Right lung (tissue), 5 donors: Measurements from ENCODE around the gene ODF2L. TPM values are rescaled to one million over a fixed set of nuclear protein-coding genes. Genes with fewer than 3 reads are reported as not detected.
A peak's percentile ranks its signal among the peaks of the same experiment; 100 is the strongest.
"Not testable (repeated sequence)": the region's sequence is repeated elsewhere in the genome, so short reads cannot be mapped to it uniquely, and the experiment has no call there.

ENCODE experiments used
- DNase-seq, 2 donors: peaks; one replicate each; pipeline ENCODE4 v3.0.0-alpha.2; 2013
- polyA plus RNA-seq, 5 donors: library from polyadenylated mRNA; unstranded; fragments of 120-200 nt; gene quantifications; one replicate each; pipeline versions ENCODE4 v1.2.1 to v1.2.3, GENCODE V29; 2013; ENCODE audit warnings: inconsistent platforms in 1 of 5, low replicate concordance in 1 of 5; ENCODE audit not compliant: insufficient read length in 5 of 5, insufficient read depth in 1 of 5

ODF2L gene
- polyA plus RNA-seq, 5 donors: 80.4 to 153 (median 130) TPM

DNA sequence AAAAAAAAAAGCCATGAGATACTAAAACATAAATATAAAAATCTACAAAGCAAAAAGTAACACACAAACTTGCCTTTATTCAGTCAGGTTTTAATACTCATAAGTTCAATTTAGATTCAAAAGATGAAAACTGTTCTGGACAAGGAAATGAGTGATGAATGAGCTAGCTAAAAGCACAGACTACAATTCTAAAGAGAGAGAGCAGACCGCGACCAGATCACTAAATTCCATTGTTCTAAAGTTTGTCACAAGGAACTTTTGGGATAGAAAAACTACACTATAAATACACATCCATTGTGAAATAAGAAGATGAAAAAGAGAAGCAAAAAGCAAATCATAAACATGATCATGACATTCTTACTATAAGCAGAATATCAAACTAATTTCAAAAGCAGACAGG lies 1.7 kb downstream of the ODF2L start:
- no peak for DNase-seq

DNA sequence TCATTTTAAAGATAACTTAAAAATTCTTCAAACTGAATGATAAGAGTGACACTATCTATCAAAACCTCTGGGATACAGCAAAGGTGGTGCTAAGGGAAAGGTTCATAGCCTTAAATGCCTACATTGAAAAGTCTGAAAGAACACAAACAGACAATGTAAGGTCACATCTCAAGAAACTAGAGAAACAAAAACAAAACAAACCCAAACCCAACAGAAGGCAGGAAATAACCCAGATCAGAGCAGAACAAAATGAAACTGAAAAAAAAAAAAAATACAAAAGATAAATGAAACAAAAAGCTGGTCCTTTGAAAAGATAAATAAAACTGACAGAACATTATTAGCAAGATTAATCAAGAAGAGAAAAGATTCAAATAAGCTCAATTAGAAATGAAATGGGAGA lies 6.8 kb downstream of the ODF2L start:
- no peak for DNase-seq

DNA sequence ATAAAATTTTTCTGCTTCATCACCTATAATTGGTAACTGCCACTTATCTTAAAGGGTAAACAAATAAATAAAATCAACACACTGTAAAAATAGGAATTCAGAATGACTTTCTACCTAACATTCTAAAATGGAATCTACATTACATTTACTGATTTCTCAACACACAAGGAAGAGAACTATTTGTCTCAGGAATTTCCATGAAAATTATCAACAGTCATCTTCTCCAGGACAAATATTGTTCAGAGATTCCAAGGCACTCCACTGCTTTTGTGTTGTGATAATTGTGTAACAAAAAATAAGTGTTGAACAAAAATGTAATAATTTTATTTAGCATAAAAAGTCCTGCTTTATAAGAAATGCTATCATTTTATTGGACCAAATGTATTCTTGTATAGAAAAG lies 7.3 kb downstream of the ODF2L start:
- no peak for DNase-seq

DNA sequence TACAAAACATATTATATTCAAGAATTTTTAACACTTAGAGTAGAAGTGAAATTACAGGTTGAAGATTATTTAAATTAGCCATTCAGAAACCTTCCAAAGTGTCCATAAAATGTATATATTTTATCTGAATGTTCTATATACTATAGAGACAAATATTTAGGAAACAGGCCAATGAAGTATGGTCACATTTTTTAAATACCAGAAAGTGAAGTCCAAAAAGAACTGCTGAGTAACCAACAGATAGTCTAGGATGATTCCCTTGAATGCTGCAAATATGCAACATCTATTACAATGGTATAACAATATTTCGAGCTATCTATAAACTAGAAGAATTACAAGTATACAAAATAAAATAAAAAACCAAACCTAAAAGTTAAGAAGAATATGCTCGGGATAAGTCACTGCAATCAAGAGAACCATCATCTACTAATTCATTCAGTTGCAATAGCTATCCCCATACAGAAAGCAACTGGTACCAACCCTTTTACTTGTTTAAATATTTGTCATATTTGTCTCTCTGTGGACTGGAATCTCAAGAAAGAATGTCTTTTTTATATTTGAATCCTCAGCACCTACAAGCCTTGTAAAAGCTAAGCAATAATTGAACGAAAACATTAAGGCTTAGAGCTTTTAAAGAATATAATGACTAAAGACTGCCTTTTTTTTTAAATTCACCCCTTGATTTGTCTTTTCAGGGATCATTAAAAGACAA lies 8.1 kb downstream of the ODF2L start:
- no peak for DNase-seq

DNA sequence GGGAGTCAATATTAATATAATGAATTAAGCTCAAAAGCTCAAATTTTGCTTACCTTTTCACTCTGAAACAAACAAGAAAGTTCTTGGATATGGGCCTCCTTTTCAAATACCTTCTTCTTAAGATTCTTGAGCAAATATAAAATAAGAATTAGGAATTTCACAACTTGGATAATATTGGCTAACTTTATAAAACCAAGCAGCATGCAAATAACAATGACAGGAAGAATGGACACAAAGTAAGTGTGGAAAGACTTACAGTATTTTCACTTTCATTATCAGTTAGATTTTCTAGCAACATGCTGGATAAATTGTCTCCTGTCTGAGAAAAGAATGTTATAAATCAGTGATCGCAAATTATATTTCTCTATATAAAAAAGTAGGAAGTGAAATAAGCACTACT lies 13.2 kb downstream of the ODF2L start:
- DNase-seq: no peak

DNA sequence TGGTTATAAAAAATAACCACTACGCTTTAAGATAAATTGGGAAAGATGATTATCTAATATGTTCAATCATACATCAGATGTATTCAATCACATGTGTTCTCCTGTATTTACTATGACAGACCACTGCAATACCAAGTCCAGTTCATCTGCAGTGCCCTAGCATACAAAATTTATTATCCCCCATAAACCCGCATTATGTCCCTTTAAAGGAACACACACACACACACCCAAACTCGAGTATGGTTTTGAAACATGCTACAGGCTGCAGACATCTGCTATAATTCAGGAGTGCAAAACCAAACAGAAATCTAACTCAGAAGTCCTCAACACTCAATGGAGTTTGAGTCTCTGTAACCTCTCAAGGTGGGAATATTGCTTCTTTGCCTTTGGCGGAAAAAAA lies 14.9 kb downstream of the ODF2L start:
- no peak for DNase-seq

DNA sequence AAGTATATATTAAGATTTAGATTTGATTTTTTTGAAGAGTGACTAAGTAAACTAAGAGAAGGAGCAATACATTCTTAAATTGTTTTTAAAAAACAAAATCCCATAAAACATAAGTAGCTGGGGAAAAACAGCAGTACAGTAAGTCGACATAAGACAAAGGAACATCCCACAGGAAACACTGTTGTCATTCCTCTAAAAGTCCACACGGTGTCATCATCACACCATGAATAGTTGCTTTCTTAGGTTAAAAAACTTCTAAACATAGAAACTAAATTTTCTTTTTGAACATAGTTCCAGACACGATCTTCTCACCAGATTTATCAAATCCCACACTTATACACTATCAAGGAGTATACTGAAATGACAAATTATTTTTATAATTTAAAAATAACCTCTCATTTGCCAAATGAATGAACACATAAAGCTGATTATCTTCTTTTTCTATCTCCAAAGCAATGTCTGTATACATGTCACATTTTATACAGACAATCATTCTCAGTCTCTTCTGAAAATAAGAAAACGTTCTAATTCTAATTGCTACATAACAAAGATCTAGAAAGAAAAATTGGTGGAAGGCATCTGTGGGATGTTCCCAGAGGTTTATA lies 15.8 kb downstream of the ODF2L start:
- DNase-seq: peak; percentile 53 to 67

DNA sequence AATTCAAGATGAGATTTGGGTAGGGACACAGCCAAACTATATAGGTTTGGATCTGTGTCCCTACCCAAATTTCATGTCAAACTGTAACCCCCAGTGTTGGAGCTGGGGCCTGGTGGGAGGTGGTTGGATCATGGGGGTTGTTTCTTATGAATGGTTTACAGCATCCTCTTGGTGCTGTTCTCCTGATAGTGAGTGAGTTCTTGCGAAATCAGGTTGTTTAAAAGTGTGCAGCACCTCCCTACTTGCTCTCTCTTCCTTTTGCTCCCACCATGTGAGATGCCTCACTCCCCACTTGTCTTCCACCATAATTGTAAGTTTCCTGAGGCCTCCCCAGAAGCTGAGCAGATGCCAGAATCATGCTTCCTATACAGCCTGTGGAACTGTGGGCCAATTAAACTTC lies 17.3 kb downstream of the ODF2L start:
- no peak for DNase-seq

DNA sequence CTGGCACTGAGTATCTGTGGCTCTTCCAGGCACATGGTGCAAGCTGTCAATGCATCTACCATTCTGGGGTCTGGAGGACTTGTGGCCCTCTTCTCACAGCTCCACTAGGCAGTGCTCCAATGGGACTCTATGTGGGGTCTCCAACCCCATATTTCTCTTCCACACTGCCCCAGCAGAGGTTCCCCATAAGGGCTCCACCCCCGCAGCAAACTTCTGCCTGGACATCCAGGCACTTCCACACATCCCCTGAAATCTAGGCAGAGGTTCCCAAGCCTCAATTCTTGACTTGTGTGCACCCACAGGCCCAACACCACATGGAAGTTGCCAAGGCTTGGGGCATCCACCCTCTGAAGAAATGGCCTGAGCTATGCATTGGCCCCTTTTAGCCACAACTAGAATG lies 18.8 kb downstream of the ODF2L start:
- no peak for DNase-seq

DNA sequence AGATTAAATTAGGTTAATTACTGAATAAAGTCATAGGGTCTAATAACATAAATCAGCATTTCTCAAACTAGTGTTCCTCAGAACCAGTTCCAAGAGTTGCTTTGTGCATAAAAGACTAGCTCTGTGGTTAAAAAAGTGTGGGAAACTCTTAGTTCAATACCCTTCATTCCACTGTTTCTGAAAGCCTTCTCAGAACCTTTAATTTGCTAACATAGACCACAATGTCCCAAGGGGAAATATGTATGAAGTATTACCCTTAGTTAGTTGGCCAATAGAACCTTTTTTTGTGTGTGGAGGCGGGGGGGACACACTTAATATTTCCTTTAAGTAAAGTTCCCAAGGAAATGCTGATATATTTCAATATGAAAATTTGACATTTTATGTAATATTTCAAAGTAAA lies 20.4 kb downstream of the ODF2L start:
- no peak for DNase-seq

DNA sequence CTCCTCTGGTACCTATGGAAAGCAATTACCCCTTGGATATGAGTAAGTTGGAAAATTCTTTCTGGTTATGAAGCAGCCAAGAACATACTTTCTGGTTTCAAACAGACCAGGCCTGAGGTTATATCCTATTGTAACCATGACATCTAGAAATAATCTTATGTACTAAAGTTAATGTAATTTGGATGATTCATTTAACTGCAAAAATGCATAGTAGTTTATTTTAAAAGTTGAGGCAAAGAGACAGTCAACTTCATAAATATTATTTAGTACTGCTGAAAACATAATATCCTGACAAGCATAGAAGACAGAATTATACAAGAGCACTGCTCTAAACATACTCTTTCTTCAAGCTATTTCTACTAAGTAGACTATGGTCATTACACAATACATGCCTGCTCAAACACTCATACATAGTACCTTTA lies 25.5 kb downstream of the ODF2L start:
- no peak for DNase-seq

DNA sequence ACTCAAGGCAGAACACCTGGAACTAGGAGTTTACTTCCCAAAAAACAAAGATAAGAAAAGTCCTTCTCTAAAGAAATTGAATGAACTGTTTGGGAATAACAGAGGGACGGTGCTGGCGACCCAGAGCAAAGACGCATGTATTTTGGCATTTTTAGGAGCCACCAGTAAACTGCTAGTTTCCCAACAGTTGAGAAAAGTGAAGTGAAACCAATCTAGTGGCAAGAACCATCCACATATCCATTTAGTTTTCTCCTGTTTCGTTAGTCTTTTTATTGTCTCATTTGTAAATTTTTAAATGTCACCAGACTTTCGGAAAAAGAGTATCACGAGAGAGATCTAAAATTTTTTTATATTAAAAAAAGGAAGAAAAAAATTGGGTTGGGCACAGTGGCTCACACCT lies 30.2 kb downstream of the ODF2L start:
- no peak for DNase-seq

DNA sequence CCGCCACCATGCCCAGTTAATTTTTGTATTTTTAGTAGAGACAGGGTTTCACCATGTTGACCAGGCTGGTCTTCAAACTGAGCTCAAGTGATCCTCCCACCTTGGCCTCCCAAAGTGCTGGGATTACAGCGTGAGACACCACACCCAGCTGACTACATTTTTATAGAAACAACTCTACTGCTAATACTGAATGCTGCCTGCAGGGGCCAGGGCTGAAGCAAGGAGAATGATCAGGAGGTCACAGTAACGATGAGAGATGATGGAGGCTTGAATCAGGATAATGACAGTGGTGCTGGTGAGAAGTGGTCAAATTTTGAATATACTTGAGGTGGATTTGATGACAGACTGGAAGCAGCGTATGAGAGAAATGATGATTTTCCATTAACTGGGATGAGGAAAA lies 33.3 kb downstream of the ODF2L start:
- no peak for DNase-seq

DNA sequence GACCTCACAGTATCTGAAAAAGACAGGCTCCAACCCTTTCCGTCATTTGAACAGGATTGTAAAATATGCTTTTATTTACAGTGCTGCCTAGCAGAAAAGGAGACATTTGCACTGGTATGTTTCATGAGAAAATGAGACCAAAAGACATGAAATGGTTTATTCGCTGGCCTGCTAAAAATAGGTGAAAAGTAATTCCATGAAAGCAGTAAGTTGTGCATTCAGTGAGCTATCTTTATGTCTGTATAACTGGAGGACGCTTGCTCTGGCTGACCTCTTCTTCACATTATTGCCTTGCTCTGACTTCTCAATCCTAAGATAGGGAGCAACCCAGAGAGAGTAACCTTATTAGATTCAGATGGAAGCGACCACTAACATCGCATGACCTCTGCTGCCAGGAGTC lies 38.3 kb downstream of the ODF2L start:
- DNase-seq: no peak

DNA sequence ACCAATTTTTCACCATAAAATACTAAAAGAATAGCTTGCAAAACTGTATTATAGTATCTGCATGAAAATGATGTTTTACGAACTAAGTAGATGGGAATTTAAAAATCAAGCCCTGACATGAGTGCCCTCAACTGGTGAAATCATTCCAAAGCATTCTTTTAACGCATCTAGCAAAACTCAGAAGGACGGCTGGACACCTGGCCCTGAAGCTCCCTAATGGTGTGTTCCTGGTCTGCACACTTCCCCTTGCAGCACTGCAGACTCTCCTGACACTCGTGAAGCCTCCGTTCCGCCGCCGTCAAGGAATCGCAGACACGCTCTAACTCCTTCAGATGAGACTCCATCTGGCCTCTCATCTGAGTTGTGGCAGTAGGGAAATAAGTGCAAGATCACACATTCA lies 39.9 kb downstream of the ODF2L start:
- peak in 1 of 2 donors; percentile 20 for DNase-seq

DNA sequence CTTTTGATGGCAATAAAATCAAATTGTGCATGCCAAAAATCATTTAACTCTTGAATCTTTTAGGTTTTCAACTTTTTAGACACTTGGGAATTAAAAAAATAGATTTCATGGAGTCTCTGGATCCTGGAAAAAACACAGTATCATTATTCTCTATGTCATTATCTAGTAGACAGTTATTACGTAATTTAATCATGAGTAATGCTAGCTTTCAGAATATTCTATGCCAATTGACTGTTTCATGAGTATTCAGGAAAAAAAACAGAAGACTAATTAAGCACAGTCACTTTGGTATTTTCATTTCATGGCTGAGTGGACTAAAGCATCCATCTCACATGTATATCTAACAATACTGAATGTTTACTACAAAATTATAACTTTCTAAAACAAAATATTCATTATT lies 44.0 kb downstream of the ODF2L start:
- no peak for DNase-seq

DNA sequence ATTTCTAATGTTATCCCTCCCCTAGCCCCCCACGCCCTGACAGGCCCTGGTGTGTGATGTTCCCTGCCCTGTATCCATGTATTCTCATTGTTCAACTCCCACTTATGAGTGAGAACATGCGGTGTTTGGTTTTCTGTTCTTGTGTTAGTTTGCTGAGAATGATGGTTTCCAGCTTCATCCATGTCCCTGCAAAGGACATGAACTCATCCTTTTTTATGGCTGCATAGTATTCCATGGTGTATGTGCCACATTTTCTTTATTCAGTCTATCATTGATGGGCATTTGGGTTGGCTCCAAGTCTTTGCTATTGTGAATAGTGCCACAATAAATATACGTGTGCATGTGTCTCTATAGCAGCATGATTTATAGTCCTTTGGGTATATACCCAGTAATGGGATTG lies 45.9 kb downstream of the ODF2L start:
- not testable (repeated sequence) for DNase-seq

DNA sequence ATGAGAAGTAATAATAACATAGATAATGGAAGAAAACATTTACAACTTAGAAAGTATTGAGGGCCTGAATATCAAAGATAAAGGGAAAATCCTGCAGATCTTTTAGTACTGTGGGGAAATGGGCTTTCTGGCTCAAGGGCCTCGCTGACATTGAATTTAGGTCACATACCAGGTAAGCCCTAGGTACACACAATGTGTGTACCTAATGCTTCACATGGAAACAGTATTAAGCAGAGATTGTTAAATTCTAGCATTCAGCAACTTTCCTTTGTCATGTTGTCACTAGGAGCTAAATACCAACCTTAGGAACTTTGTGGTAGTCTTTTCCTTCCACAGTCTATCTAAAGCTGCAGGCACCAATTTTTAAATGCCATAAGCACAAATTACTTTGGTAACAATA lies 49.7 kb downstream of the ODF2L start:
- no peak for DNase-seq

DNA sequence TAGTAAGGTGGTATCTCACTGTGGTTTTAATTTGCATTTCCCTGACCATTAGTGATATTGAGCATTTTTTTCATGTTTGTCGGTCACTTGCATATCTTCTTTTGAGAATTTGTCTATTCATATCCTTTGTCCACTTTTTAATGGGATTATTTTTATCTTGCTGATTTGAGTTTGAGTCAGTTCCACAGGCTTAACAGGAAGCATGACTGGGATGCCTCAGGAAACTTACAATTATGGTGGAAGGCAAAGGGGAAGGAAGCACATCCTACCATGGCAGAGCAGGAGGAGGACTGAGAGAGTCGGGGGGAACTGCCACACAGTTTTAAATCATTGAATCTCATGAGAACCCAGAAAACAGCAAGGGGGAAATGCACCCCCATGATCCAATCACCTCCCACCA lies 51.1 kb downstream of the ODF2L start:
- no peak for DNase-seq

DNA sequence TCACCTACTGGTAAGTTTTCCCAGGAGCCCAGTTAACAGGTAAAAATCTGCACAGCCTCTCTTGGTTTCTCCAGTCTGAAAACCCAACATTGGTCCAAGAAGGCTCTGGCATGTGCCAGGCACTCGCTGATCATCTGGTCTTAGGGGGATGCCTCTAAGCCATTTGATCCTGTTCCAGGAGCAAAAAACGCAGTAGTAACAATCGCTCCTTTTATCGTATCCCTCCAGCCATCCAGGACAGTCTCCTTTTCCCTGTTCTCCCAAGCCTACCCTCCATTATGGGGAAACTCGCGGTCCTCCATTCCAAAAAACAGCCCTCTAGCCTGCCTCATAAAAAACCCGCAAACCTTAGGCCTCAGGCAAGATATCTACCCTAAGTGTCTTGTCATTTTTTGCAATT lies 56.2 kb downstream of the ODF2L start:
- no peak for DNase-seq

DNA sequence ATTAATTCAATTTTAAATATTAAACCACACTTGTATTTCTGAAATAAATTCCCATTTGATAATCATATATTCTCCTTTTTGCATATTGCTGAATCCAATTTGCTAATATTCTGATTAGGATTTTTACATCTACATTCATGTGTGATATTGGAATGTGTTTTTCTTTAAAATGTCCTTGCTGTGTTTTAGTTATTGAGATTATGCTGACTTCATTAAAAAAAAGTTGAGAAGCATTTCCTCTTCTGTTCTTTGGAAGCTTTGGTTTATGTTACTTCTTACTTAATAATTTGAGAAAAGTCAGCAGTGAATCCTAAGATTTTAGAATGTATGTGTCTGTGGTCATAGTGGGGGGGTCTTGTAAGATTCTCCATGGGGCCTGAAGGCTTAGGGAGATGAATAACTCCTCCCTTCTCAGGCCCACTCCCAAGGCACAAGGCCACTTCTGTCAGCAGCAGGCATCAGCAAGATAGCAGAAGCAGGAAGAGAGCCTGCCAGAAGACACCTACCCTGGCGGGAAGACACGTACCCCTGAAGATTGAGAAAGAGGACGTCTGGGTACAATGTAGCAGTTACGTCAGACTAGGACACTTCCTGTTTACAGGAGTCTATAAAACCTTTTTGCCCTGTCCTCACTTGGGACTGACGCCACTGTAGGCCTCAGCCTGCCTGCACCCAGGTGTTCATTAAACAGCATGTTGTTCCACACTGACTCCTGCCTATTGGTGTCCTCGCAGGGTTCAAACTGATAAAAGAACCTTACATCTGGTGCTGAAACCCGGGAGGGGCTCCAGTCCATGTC lies 56.9 kb downstream of the ODF2L start:
- DNase-seq: peak in 1 of 2 donors; percentile 17

DNA sequence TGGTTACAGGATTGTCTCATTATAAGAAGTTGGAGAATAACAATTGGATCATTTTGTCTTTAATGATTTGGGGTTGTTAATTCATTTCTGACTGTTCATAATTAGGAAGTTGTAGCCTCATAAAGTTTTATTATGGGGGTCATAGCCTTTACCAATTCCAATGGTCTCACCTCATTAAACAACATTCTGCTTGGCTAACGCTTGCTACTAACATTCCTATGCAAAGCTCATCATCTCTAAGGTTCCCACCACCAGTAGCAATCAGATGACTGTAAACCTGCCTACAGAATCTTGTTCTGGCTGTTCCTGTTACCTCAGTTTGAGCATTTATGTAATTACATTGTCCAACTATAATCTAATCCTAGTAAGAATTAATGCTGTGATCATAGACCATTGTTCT lies 60.2 kb downstream of the ODF2L start:
- no peak for DNase-seq

DNA sequence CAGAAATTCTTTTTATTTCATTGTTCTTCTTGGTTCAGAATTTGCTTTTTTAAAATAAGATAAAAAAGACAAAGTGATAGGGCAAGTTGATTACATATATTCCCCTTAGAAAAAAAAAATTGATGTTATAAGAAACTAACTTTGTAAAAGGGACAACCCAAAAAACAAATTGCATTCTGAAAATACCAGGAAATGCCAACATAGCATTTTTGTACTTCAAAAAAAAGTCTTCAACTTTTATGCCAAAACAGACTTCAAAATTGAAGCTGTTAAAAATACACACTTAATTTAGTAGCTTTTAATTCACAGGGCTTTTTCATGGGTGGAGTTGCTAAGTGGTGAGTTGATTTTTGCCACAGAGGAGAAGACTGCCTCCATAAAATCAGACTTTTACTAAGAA lies 70.9 kb downstream of the ODF2L start:
- DNase-seq: no peak
